IPS-11a (cell line): ENCODE data around the gene MUC5B.

Experiments used
- H3K4me3 ChIP-seq: one replicate; pipeline ENCODE4 v1.5.1; 2013; ENCODE audit warnings: low read depth, low read length, control low read depth

MUC5B gene

DNA sequence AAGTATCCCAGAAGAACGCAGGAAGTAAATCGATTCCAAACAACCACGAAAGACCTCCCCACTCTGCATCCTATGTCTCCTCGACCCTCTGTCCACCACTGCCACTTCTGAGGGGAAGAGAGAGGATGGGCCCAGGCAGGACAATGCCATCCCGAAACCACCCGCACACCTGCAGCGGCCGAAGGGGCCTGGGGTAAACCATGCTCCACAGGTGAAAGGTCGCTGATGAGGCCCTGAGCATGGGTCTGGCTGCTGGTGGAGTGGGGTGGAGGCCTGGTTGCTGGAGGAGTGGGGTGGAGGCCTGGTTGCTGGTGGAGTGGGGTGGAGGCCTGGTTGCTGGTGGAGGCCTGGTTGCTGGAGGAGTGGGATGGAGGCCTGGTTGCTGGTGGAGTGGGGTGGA lies 73.4 kb downstream of the MUC5B start:
- H3K4me3 ChIP-seq: no peak overlapping the region

GRCh38 chr11:1297011-1297575 lies 74.2 kb downstream of the MUC5B start:
- H3K4me3 ChIP-seq: no peak overlapping the region

DNA sequence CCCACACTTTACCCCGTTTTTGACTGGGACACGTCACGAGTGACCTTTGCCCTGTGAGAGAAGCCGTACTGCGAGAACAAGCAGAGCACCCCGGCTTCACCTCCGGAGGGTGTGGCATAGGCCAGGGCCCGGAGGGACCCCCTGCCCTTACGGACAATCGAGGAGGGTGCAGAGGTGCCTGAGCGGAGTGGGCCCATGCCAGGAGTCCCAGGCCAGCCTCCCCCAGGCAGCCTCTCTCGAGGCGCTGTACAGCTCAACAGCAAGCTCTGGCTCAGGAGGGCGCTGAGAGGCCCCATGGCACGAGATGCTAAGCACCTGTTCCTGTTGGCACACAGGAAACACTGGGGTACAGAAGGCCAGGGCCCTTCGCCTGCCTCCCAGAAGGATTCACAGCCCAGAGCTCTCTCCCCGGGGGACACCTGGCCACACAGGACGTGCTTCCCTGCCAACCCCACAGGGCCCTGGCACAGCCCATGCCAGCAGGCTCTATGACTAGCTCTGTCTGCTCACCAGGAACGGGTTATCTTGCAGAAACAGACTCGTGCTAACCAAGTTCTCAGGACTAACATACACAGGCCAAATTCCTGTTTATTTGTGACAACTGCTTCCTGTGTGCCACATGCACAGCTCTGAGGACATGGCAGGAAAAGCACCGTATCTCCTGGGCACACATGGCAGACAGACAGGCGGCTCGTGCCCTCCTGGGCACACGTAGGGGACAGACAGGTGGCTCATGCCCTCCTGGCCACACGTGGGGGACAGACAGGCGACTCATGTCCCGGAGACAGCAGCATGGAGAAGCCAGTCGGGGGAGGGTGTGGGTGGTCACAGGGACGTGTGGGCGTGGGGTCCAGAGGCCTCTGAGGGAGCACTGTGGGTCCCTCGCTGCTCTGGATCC lies 75.0 kb downstream of the MUC5B start:
- H3K4me3 ChIP-seq: no peak overlapping the region

DNA sequence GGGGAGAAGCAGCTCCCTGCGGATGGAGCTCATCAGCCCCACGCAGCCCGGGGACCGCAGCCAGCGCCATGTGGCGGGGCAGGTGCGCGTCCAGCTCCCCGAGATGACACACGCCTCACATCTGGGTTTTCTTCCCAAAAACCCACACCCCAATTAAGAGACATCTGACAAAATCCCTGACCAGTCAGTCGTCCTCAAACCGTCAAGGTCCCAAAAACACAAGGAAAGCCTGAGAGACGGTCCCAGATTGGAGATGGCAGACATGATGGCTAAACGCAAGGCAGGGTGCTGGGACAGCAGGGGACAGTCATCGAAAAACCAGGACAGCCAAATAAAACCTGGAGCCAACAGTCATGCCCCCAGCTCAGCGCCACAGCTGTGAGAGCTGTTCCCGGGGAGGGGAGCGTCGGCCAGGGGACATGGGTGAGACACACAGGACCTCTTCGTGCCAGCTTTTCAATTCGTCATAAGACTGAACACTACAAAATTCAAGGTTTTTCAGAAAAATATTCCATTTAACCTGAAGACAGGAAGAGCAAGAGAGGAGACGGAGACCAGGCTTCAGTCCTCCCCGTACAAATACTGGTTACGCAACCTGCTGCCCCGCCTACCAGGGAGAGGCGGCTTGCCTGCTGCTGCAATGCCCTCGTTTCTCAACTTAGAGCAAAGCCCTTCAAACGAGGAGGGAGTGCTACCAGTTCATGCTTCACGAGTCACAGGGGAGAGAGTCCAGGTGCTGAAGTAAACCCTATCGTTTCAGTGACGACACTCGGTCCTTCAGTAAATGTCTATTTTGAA lies 76.0 kb downstream of the MUC5B start:
- no peak overlapping the region for H3K4me3 ChIP-seq

DNA sequence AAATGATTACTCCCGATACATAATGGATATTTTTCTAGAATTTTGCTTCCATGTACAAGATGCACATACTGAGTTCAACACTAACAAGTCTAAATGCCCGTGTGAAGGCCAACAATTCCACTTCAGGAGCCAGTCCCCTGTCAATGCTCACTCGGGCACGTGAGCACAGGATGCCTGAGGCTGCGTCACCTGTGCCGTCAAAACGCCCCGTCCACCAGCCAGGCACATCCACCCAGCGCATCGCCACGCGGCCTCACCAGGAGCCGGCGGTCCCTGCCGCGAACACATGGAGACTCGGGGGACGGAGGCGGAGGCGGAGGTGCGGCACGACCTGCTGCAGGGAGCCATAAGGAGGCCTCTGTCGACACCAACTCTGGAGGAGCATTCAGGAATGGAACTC lies 76.8 kb downstream of the MUC5B start:
- H3K4me3 ChIP-seq: no peak overlapping the region

DNA sequence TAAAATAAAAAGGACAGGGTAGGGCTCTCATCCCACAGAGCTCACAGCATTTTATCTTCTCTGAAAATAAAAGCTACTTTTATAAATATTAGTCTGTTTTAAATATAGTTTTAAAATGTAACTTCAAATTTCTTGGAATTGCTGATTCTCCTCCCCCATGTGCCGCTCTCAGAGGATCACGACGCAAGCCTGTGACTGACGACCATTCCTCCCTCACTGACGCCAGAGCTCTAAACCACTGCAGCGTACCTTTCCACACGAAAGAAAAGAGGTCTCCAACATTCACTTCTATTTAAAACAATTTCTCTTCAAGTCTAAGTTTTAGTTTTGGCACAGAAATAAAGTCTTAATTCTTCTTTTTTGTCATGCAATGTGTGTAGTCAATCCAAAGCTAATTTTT lies 77.3 kb downstream of the MUC5B start:
- H3K4me3 ChIP-seq: no peak overlapping the region

DNA sequence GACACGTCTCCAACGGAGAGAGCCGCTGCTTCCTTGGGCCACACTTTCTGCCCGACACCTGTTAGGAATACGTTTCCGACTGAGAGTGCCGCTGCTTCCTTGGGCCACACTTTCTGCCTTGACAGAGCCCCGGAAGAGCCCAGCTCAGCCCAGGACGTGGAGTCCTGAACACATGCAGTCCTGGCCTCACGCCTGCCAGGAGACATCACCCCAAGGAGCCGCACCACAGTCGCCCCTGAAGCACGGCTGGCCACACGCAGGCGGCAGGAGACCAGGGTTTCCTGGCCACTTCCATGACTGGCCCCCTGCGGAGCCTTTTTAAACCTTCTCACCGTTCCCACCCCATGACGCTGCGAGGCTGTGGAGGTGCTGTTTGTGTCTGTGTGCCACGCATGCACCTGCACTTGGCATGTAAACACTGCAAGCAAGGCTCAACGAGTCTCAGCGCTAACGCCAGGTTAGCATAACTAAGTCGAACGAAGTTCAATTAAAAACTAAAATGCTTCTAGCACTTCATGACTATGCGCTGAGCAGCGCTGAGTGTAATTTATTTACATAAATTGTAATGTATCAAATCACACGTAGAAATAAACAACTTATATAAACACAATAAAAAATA lies 77.8 kb downstream of the MUC5B start:
- no peak overlapping the region for H3K4me3 ChIP-seq

GRCh38 chr11:1301220-1302000 lies 78.5 kb downstream of the MUC5B start:
- H3K4me3 ChIP-seq: no peak overlapping the region

GRCh38 chr11:1302041-1302460 lies 79.2 kb downstream of the MUC5B start:
- H3K4me3 ChIP-seq: no peak overlapping the region

DNA sequence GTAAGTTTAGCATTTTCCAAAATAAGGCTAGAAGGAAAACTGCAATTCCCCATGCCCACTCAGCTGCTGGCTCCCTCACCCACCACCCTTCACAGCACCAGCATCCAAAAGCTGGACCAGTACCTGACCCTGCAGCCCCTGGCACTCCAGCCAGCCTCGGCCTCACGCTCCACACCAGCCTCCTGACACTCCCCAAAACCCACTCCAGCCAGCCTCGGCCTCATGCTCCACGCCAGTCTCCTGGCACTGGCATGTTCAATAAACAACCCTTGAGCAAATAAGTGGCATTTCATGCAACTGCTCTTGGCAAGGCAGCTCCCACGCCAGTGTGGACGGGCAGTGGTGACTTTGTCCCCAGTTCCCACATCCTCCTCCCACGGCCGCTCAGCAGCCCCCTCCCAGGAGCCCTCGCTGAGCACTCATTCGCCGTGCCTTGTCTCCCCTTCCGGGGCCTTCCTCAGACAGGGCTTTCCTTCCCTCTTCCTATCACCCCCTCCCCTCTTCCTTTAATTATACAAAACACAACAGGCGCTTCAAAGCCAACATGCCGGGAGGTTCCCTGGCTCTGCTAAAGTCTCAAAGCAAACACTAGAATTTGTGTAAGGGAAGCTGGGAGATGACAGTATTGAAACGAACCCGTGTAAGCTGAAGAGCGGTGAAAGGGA lies 79.7 kb downstream of the MUC5B start:
- H3K4me3 ChIP-seq: no peak overlapping the region

DNA sequence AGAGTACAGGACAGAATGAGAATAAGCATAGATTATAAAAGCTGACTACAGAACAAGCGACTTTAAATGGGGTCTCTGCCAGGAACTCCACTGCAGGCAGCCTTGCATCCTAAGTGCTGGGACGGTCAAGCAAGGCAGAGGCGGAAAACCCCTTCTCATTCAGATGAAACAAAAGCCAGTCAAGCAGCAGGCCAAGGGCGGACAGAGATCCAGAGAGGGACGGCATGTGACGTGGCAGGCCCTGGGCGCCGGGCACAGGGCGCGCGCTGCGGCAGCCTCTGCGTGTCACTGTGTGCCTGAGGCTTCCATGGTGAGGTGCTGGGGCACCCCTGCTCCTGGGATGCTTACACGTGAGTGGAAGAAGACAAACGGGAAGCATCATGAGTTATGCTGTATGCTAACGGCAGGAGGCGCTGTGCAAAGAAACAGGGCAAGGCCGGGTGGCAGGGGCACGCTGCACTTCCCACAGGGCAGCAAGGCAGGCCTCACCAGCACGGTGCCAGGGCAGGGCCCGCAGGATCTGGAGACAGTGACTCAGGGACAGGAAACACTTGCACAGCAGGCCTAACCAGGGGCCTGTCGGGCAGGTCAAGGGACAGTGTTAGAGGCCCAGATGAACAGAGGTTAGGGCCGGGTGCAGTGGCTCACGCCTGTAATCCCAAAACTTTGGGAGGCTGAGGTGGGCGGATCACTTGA lies 80.4 kb downstream of the MUC5B start:
- H3K4me3 ChIP-seq: no peak overlapping the region

- H3K4me3 ChIP-seq: no peak overlapping the region
Observed at GRCh38 chr11:1303973-1304372, 81.1 kb downstream of the MUC5B start.

- H3K4me3 ChIP-seq: no peak overlapping the region
Observed at GRCh38 chr11:1304380-1304779, 81.5 kb downstream of the MUC5B start.

DNA sequence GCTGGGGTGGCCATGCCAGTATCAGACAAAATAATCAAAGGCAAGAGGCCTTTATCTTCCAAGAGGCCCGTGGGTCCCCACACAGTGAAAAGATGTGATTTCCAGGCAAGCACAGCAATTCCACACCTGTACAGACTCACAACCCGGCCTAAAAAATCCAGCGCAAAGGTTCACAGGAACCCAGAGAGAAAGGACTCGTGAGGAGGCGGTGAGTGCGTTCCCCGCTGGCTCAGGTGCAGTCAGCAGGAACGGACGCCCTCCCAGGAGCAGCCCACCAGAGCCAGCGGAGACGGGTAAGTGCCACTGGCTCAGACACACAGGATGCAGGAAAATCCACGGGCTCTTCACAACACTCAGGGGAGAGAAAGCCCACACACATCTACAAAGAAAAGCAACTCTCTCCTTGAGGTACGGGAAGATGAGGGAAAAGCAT lies 82.2 kb downstream of the MUC5B start:
- H3K4me3 ChIP-seq: no peak overlapping the region

- H3K4me3 ChIP-seq: no peak overlapping the region
Observed at GRCh38 chr11:1305501-1306056, 82.7 kb downstream of the MUC5B start.

GRCh38 chr11:1306186-1307162 lies 83.6 kb downstream of the MUC5B start:
- no peak overlapping the region for H3K4me3 ChIP-seq

DNA sequence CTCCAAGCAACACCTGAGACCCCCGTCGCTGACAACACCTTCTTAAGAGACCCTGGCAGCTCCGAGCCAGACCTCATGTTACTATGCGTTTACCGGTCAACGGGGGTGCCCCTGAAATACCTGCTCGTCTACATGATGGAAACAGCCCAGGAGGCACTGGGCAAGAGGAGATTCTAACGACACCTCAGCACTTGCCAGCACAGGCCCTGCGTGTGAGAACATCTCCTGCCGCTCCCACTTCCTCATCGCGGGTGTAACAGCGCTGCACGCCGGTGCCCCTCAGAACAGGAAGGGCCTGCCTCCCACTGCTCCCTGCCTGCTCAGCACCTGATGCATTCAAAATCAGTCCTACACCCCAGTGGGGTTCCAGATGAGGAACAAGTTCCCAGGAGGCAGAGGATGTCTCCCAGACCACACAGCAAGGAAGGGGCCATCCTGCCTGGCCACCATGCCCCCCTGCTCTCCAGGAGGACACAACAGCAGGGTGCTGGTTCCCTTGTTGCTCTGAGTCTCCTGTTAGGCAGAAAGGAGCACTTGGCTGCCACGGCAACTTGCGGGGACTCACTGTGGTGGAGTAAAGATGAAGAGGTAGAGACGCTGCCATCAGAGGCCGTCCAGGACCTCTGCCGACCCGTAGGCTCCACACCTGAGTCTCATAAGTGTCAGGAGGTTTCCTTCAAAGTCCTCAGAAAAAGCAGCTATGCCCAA lies 84.5 kb downstream of the MUC5B start:
- H3K4me3 ChIP-seq: no peak overlapping the region
